ENCODE measurements around the gene DOK6. TPM values are rescaled to one million over a fixed set of nuclear protein-coding genes. Genes with fewer than 3 reads are reported as not detected.

DOK6 gene
- total RNA-seq, 4 donors from 2014 or later = 0.13 to 0.17 TPM; not detected in 2

GRCh38 chr18:69691008-69691760 is 290.5 kb downstream of the DOK6 start:
- in situ Hi-C loops (cut with MboI; ENCODE audit: low sequenced_read_pairs in 4 of 4) = loop anchor here in 1 of 4 donors (25.0 kb wide), 1 partner anchor 104 kb away; no protein-coding TSS in a partner anchor
- Histone ChIP-seq H3K4me3 (no peak overlapping the region), H3K36me3 (no peaks in the 10 kb centered on the region), H3K9me3 (no peaks in the 10 kb centered on the region), H3K27ac (no peak overlapping the region), H3K4me1 (no peaks in the 10 kb centered on the region), H3K27me3 (no peaks in the 10 kb centered on the region)
- DNase-seq = no peak
- ATAC-seq = no peak
- intact Hi-C loops (cut with DNase I; ENCODE audit: low total_unique reads) = no loop called here
- TF ChIP-seq POLR2A (IDR thresholded peaks at IDR 0.05) = no peak
- TF ChIP-seq, protein P1, sequence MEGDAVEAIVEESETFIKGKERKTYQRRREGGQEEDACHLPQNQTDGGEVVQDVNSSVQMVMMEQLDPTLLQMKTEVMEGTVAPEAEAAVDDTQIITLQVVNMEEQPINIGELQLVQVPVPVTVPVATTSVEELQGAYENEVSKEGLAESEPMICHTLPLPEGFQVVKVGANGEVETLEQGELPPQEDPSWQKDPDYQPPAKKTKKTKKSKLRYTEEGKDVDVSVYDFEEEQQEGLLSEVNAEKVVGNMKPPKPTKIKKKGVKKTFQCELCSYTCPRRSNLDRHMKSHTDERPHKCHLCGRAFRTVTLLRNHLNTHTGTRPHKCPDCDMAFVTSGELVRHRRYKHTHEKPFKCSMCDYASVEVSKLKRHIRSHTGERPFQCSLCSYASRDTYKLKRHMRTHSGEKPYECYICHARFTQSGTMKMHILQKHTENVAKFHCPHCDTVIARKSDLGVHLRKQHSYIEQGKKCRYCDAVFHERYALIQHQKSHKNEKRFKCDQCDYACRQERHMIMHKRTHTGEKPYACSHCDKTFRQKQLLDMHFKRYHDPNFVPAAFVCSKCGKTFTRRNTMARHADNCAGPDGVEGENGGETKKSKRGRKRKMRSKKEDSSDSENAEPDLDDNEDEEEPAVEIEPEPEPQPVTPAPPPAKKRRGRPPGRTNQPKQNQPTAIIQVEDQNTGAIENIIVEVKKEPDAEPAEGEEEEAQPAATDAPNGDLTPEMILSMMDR (IDR thresholded peaks at IDR 0.05 in 4 of 5, conservative IDR thresholded peaks at IDR 0.05 in 1 of 5) = no peak

GRCh38 chr18:69697069-69697468 is 296.4 kb downstream of the DOK6 start:
- Histone ChIP-seq H3K27ac (no peak overlapping the region), H3K27me3 (no peaks in the 10 kb centered on the region), H3K36me3 (no peaks in the 10 kb centered on the region), H3K4me1 (no peaks in the 10 kb centered on the region), H3K9me3 (no peaks in the 10 kb centered on the region), H3K4me3 (no peak overlapping the region)
- intact Hi-C loops (cut with DNase I; ENCODE audit: low total_unique reads) = no loop called here
- in situ Hi-C loops (cut with MboI; ENCODE audit: low sequenced_read_pairs in 4 of 4) = loop anchor here in 1 of 4 donors (25.0 kb wide), 1 partner anchor 110 kb away; no protein-coding TSS in a partner anchor
- ATAC-seq (no peak), DNase-seq (no peak)
- no peak for TF ChIP-seq POLR2A (IDR thresholded peaks at IDR 0.05)
- TF ChIP-seq, protein P1 (IDR thresholded peaks at IDR 0.05 in 4 of 5, conservative IDR thresholded peaks at IDR 0.05 in 1 of 5) = no peak

- intact Hi-C loops (cut with DNase I; ENCODE audit: low total_unique reads) (no loop called here), in situ Hi-C loops (cut with MboI; ENCODE audit: low sequenced_read_pairs in 4 of 4) (loop anchor here in 1 of 4 donors (25.0 kb wide), 1 partner anchor 110 kb away; no protein-coding TSS in a partner anchor)
- Histone ChIP-seq H3K4me1 (no peaks in the 10 kb centered on the region), H3K9me3 (no peaks in the 10 kb centered on the region), H3K36me3 (no peaks in the 10 kb centered on the region), H3K27me3 (no peaks in the 10 kb centered on the region), H3K4me3 (no peak overlapping the region), H3K27ac (no peak overlapping the region)
- DNase-seq = no peak
- no peak for ATAC-seq
- TF ChIP-seq, protein P1 (IDR thresholded peaks at IDR 0.05 in 4 of 5, conservative IDR thresholded peaks at IDR 0.05 in 1 of 5) = no peak
- TF ChIP-seq POLR2A (IDR thresholded peaks at IDR 0.05) = no peak
Observed at GRCh38 chr18:69697689-69698088, 297.0 kb downstream of the DOK6 start.

DNA sequence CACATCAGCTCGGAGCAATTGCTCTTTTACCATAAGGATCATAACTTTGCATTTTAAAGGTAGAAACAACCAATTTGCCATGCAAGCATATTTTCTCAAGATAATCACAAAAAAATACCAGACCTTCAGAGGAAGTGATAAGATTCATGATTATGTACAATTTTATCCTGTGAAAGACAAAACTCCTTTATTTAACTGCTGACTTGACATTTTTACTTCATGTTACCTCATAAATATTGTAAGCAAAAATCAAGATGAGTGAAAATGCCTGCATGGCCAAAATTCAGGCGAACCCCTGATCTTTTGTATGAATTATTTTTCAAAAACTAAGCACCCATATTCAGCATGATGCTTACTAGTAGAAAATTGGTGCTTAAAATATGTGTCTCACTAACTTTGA is 300.6 kb downstream of the DOK6 start:
- no peak overlapping the region for H3K27ac ChIP-seq
- DNase-seq (no peak), ATAC-seq (no peak)
- no peaks in the 10 kb centered on the region for H3K27me3 ChIP-seq
- H3K36me3 ChIP-seq = no peaks in the 10 kb centered on the region
- H3K9me3 ChIP-seq = no peaks in the 10 kb centered on the region
- no peaks in the 10 kb centered on the region for H3K4me1 ChIP-seq
- in situ Hi-C loops (cut with MboI; ENCODE audit: low sequenced_read_pairs in 4 of 4) (loop anchor here in 1 of 4 donors (25.0 kb wide), 1 partner anchor 111 kb away; no protein-coding TSS in a partner anchor), intact Hi-C loops (cut with DNase I; ENCODE audit: low total_unique reads) (no loop called here)
- TF ChIP-seq, protein P1 (IDR thresholded peaks at IDR 0.05 in 4 of 5, conservative IDR thresholded peaks at IDR 0.05 in 1 of 5) = no peak
- no peak for TF ChIP-seq POLR2A (IDR thresholded peaks at IDR 0.05)
- H3K4me3 ChIP-seq = no peak overlapping the region
